Fibroblast of pulmonary artery (primary cell): ENCODE measurements around the gene SLC30A4.
A peak's percentile ranks its signal among the peaks of the same experiment; 100 is the strongest.

Experiments
- DNase-seq: peaks from one replicate; pipeline ENCODE4 v3.0.0-alpha.2; 2010; ENCODE audit warnings: low read depth
- H3K4me3 ChIP-seq: replicated peaks from 2 replicates; pipeline ENCODE4 v1.5.1; 2011; ENCODE audit warnings: low read depth, mild to moderate bottlenecking, control low read depth, low read length, moderate library complexity
- CTCF ChIP-seq: IDR thresholded peaks from 2 replicates; pipeline ENCODE4 v1.5.1; 2011; ENCODE audit warnings: mild to moderate bottlenecking, control low read depth, low read length, inconsistent platforms; ENCODE audit errors: missing control alignments

SLC30A4 gene

GRCh38 chr15:45435124-45435903, 87.2 kb downstream of the SLC30A4 start:
- no peak overlapping the region for H3K4me3 ChIP-seq
- DNase-seq = no peak
- no peak for TF ChIP-seq CTCF

DNA sequence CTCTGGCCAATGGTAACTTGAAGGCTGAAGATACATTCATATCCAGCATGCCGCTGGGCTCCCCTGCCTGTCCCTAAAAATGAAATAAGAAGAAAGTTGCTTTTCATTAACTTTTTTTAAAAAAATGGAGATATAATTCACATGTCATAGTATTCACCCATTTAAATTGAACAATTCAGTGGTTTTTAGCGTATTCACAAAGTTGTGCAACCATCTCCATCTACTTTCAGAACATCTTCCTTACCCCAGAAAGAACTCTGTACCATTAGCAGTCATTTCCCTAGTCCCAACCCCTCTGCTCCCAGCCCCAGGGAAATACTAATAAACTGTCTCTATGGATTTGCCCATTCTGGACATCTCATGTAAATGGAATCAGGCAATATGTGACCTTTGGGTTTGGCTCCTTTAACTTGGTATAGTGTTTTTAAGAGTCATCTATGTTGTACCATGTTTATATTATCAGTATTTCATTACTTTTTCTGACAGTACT, 88.4 kb downstream of the SLC30A4 start:
- no peak overlapping the region for H3K4me3 ChIP-seq
- TF ChIP-seq CTCF = no peak
- no peak for DNase-seq

DNA sequence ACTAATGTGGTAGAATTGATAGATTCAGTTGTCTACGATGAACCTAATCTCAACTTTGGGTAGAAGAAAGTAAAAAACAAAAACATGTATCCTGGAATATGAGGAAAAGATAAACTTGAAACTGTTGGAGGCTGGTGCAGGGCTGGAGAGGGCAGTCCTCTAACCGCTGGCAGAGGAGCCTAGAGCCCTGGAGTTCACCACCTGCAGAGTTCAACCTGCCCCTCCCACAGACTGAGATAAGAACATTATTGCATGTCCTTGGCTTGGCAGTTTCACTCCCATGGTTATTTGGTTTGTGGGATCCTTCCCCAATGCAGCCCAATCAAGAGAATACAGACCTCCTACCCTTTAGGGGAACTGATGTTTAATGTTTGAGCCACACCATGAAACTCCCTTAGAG, 91.0 kb downstream of the SLC30A4 start:
- DNase-seq = no peak
- no peak for TF ChIP-seq CTCF
- no peak overlapping the region for H3K4me3 ChIP-seq

- peak overlapping the region; percentile 53 for H3K4me3 ChIP-seq
- peak; percentile 89 for TF ChIP-seq CTCF
- DNase-seq = peak; percentile 55
Observed at GRCh38 chr15:45429941-45430792, 92.4 kb downstream of the SLC30A4 start.
